Measurements from ENCODE around the gene TMEM178B. TPM values are rescaled to one million over a fixed set of nuclear protein-coding genes. Genes with fewer than 3 reads are reported as not detected.

Gene TMEM178B
- total and polyA plus RNA-seq, 2 donors (not counting 1 experiment from before 2014, with no cell fraction given), result 0.28 to 0.96 TPM

- Histone ChIP-seq H3K9ac (ENCODE audit: low read length) (no peak overlapping the region), H3K9me3 (ENCODE audit: control extremely low read depth in 1 of 3, control insufficient read depth in 2 of 3, insufficient read depth in 1 of 3, low read length in 2 of 3) (no peaks in the 10 kb centered on the region), H4K20me1 (ENCODE audit: control insufficient read depth, insufficient read depth, low read length, poor library complexity, severe bottlenecking) (no peaks in the 10 kb centered on the region), H2AFZ (ENCODE audit: insufficient read depth, low read depth, low read length, poor library complexity, severe bottlenecking) (no peak overlapping the region), H3K4me2 (replicated peaks; ENCODE audit: low read depth, low read length, poor library complexity, severe bottlenecking) (no peak overlapping the region), H3K27me3 (replicated peaks in 1 of 4; ENCODE audit: control extremely low read depth in 1 of 4, control insufficient read depth in 3 of 4, insufficient read depth in 4 of 4, low read length in 3 of 4) (peaks cover 0 to 2% (median 0%) of the 10 kb centered on the region in 4 experiments), H3K36me3 (replicated peaks in 1 of 2; ENCODE audit: control extremely low read depth in 1 of 2, control insufficient read depth in 1 of 2, extremely low read depth in 1 of 2, insufficient read depth in 2 of 2, low read length in 1 of 2) (no peaks in the 10 kb centered on the region), H3K27ac (ENCODE audit: low read length in 2 of 2) (no peak overlapping the region), H3K4me1 (ENCODE audit: control insufficient read depth in 2 of 2, insufficient read depth in 2 of 2, low read length in 2 of 2) (no peaks in the 10 kb centered on the region), H3K79me2 (ENCODE audit: control insufficient read depth, insufficient read depth, low read length) (no peaks in the 10 kb centered on the region), H3K4me3 (ENCODE audit: control extremely low read depth in 1 of 5, extremely low read depth in 1 of 5, insufficient read depth in 1 of 5, low read depth in 2 of 5, low read length in 4 of 5) (no peak overlapping the region)
- POLR2A ChIA-PET, result no interaction called here
- H3K4me3 Mint-ChIP-seq, result no peak overlapping the region
- H3K27me3 Mint-ChIP-seq, result peaks cover 14% of the 10 kb centered on the region
- CTCF ChIA-PET, result no interaction called here
- no peak for ATAC-seq (ENCODE audit: low read depth)
- WGBS (ENCODE audit: insufficient coverage), result no CpG with 5 or more reads among the region's 1 CpG
- H3K9me3 Mint-ChIP-seq (ENCODE audit: insufficient read depth), result no peaks in the 10 kb centered on the region
- no peaks in the 10 kb centered on the region for H3K4me1 Mint-ChIP-seq
- intact Hi-C loops (cut with micrococcal nuclease), result no loop called here
- no peak for DNase-seq
- no peak for TF ChIP-seq CTCF (IDR thresholded peaks at IDR 0.05)
- TF ChIP-seq EZH2 (IDR thresholded peaks at IDR 0.05; ENCODE audit: borderline replicate concordance, insufficient read depth, low read depth, low read length, poor library complexity, severe bottlenecking), result no peak
- H3K27ac Mint-ChIP-seq, result no peak overlapping the region
These were observed 421.2 kb downstream of the TMEM178B start for GRCh38 chr7:141495057-141495456.

GRCh38 chr7:141497391-141497790, 423.5 kb downstream of the TMEM178B start:
- CTCF ChIA-PET, result no interaction called here
- Histone ChIP-seq H3K79me2 (ENCODE audit: control insufficient read depth, insufficient read depth, low read length) (no peaks in the 10 kb centered on the region), H3K9me3 (ENCODE audit: control extremely low read depth in 1 of 3, control insufficient read depth in 2 of 3, insufficient read depth in 1 of 3, low read length in 2 of 3) (no peaks in the 10 kb centered on the region), H3K4me2 (replicated peaks; ENCODE audit: low read depth, low read length, poor library complexity, severe bottlenecking) (no peak overlapping the region), H3K36me3 (replicated peaks in 1 of 2; ENCODE audit: control extremely low read depth in 1 of 2, control insufficient read depth in 1 of 2, extremely low read depth in 1 of 2, insufficient read depth in 2 of 2, low read length in 1 of 2) (no peaks in the 10 kb centered on the region), H3K27me3 (replicated peaks in 1 of 4; ENCODE audit: control extremely low read depth in 1 of 4, control insufficient read depth in 3 of 4, insufficient read depth in 4 of 4, low read length in 3 of 4) (peaks cover 0 to 2% (median 0%) of the 10 kb centered on the region in 4 experiments), H3K9ac (ENCODE audit: low read length) (no peak overlapping the region), H4K20me1 (ENCODE audit: control insufficient read depth, insufficient read depth, low read length, poor library complexity, severe bottlenecking) (no peaks in the 10 kb centered on the region), H3K4me1 (ENCODE audit: control insufficient read depth in 2 of 2, insufficient read depth in 2 of 2, low read length in 2 of 2) (no peaks in the 10 kb centered on the region), H2AFZ (ENCODE audit: insufficient read depth, low read depth, low read length, poor library complexity, severe bottlenecking) (no peak overlapping the region), H3K27ac (ENCODE audit: low read length in 2 of 2) (no peak overlapping the region), H3K4me3 (ENCODE audit: control extremely low read depth in 1 of 5, extremely low read depth in 1 of 5, insufficient read depth in 1 of 5, low read depth in 2 of 5, low read length in 4 of 5) (no peak overlapping the region)
- POLR2A ChIA-PET, result no interaction called here
- ATAC-seq (ENCODE audit: low read depth) (no peak), DNase-seq (no peak)
- WGBS (ENCODE audit: insufficient coverage), result 75% methylated on average over 3 of the region's 5 CpGs
- no peak overlapping the region for H3K27ac Mint-ChIP-seq
- intact Hi-C loops (cut with micrococcal nuclease), result no loop called here
- TF ChIP-seq CTCF (IDR thresholded peaks at IDR 0.05) (no peak), EZH2 (IDR thresholded peaks at IDR 0.05; ENCODE audit: borderline replicate concordance, insufficient read depth, low read depth, low read length, poor library complexity, severe bottlenecking) (no peak)
- no peaks in the 10 kb centered on the region for H3K4me1 Mint-ChIP-seq
- H3K27me3 Mint-ChIP-seq, result peaks cover 30% of the 10 kb centered on the region
- H3K4me3 Mint-ChIP-seq, result no peak overlapping the region
- H3K9me3 Mint-ChIP-seq (ENCODE audit: insufficient read depth), result no peaks in the 10 kb centered on the region

All from B cell (primary cell).